HFF-Myc (cell line): ENCODE data around the gene KCNMA1.

Experiments
- DNase-seq: peaks from one replicate; pipeline ENCODE4 v3.0.0-alpha.2; 2011; ENCODE audit warnings: low read depth; ENCODE audit errors: extremely low read depth
- H3K4me3 ChIP-seq: replicated peaks from 2 replicates; pipeline ENCODE4 v1.5.1; 2011; ENCODE audit warnings: low read depth, mild to moderate bottlenecking, control low read depth, low read length
- TF ChIP-seq, protein P1 (sequence below): IDR thresholded peaks from 2 replicates; pipeline ENCODE4 v1.5.1; 2012; ENCODE audit warnings: mild to moderate bottlenecking, low read depth, low read length, control low read depth; ENCODE audit errors: missing control alignments

Gene KCNMA1

GRCh38 chr10:77381750-77382149, 255.9 kb downstream of the KCNMA1 start:
- TF ChIP-seq, protein P1, sequence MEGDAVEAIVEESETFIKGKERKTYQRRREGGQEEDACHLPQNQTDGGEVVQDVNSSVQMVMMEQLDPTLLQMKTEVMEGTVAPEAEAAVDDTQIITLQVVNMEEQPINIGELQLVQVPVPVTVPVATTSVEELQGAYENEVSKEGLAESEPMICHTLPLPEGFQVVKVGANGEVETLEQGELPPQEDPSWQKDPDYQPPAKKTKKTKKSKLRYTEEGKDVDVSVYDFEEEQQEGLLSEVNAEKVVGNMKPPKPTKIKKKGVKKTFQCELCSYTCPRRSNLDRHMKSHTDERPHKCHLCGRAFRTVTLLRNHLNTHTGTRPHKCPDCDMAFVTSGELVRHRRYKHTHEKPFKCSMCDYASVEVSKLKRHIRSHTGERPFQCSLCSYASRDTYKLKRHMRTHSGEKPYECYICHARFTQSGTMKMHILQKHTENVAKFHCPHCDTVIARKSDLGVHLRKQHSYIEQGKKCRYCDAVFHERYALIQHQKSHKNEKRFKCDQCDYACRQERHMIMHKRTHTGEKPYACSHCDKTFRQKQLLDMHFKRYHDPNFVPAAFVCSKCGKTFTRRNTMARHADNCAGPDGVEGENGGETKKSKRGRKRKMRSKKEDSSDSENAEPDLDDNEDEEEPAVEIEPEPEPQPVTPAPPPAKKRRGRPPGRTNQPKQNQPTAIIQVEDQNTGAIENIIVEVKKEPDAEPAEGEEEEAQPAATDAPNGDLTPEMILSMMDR, result no peak
- no peak for DNase-seq
- H3K4me3 ChIP-seq, result no peak overlapping the region

GRCh38 chr10:77380723-77381122, 256.9 kb downstream of the KCNMA1 start:
- TF ChIP-seq, protein P1, result no peak
- H3K4me3 ChIP-seq, result no peak overlapping the region
- DNase-seq, result no peak

- TF ChIP-seq, protein P1, result no peak
- no peak for DNase-seq
- H3K4me3 ChIP-seq, result no peak overlapping the region
Observed at GRCh38 chr10:77380191-77380590, 257.4 kb downstream of the KCNMA1 start.

- DNase-seq, result no peak
- TF ChIP-seq, protein P1, result no peak
- H3K4me3 ChIP-seq, result no peak overlapping the region
Observed at GRCh38 chr10:77378366-77379349, 258.9 kb downstream of the KCNMA1 start.

DNA sequence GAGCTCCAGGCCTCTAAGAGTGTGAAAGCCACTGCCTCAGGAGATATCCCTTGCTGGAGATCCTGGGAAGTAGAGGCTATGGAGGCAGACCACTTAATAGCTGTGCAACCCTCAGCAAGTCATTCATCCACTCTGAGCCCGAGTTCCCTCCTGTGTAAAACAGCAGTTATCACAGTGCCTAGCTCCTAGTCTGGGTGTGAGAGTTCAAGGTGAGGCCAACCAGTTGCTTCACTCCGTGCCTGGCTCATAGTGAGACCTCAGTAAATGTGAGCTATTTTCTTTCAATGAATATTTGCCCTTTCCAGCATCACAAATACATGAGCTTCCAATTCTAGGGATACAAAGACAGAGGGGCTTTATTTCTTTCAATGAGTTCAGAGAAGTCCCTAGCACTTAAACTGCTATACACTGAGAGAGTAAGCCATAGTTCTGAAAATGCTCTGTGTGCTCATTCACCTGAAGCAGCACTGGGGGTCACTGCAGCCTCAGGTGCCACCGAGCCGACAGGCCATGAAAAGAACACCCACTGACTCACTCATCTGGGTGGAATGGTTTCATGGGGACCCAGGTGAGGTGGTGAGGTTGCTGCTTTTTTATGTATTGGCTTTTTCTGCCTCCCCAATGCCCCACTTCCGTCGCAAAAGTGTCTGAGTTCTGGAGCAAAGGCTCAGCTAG, 259.8 kb downstream of the KCNMA1 start:
- TF ChIP-seq, protein P1, result no peak
- no peak for DNase-seq

DNA sequence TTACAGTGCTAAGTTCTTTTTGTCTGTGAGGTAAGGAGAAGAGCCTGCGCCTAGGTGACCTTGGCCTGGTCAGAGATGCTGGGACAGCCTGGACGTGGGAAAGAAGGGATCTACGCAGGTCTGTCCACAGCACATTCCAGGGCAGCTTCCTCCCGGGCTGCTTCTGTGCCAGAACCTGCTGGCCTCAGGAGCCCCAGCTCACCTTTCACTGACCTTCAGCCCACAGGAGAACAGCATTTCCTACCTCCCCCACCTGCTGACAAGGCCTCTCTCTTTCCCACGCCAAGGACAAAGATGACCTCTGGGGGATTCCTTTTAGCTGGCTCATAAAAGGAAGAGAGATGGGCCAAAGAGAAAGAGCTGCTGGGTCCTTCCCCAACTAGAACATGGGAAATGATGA, 260.6 kb downstream of the KCNMA1 start:
- TF ChIP-seq, protein P1, result no peak
- DNase-seq, result no peak
- no peak overlapping the region for H3K4me3 ChIP-seq

More for the DNA sequence above, 259.8 kb downstream of the KCNMA1 start:
- H3K4me3 ChIP-seq, result no peak overlapping the region
